Measurements from ENCODE around the gene AHR. TPM values are rescaled to one million over a fixed set of nuclear protein-coding genes. Genes with fewer than 3 reads are reported as not detected.

Gene AHR
- total and polyA plus RNA-seq, 10 donors: 7.4 to 95.9 (median 71.3) TPM

DNA sequence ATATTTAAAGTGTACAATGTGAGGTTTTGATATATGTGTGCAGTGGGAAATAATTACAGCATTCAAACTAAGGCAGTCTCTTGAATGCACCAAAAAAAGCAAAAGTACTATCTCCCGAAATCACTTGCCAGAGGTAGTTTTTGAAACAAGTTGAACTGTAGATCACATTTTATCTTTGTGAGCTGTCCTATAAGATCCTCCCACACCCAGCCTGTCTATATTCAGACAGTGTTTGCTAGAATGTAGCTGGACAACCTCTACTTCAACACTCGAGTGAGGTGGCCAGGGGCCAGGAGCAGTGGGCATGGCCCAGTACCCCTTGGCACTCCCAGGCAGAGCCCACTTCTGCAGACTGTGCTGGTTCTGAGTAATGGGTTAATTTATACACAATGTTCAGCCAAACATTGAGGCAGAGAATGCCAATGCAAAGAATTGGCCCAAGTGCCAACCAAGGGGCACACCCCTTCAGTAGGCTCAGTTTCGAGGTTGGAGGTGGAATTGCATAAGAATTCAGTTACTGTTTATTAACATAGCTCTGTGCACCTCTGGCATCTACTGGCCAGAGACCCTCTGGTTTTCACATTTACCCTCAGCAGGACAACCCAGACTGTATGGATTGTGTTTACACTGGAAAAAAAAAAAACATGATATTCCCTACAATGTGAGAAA, 70.5 kb downstream of the AHR start:
- Histone ChIP-seq H3K4me3 (no peak overlapping the region), H3K4me1 (peaks cover 0 to 26% (median 11%) of the 10 kb centered on the region in 6 donors), H3K36me3 (no peaks in the 10 kb centered on the region), H3K27me3 (replicated peaks in 1 of 7) (no peaks in the 10 kb centered on the region), H3K27ac (peak overlapping the region in 2 of 8 donors; percentile 33 to 60), H3K9me3 (no peaks in the 10 kb centered on the region)
- no peak for DNase-seq
- TF ChIP-seq POLR2AphosphoS5 (IDR thresholded peaks at IDR 0.05) (no peak), POLR2A (IDR thresholded peaks at IDR 0.05) (no peak)
- TF ChIP-seq, protein P1, sequence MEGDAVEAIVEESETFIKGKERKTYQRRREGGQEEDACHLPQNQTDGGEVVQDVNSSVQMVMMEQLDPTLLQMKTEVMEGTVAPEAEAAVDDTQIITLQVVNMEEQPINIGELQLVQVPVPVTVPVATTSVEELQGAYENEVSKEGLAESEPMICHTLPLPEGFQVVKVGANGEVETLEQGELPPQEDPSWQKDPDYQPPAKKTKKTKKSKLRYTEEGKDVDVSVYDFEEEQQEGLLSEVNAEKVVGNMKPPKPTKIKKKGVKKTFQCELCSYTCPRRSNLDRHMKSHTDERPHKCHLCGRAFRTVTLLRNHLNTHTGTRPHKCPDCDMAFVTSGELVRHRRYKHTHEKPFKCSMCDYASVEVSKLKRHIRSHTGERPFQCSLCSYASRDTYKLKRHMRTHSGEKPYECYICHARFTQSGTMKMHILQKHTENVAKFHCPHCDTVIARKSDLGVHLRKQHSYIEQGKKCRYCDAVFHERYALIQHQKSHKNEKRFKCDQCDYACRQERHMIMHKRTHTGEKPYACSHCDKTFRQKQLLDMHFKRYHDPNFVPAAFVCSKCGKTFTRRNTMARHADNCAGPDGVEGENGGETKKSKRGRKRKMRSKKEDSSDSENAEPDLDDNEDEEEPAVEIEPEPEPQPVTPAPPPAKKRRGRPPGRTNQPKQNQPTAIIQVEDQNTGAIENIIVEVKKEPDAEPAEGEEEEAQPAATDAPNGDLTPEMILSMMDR (IDR thresholded peaks at IDR 0.05 in 8 of 11, conservative IDR thresholded peaks at IDR 0.05 in 3 of 11): no peak
- intact Hi-C loops (cut with DNase I; ENCODE audit: low total_unique reads): no loop called here
- WGBS, 5 donors: 72 to 83% (median 81%) methylated on average over 3 of the region's 3 CpGs

DNA sequence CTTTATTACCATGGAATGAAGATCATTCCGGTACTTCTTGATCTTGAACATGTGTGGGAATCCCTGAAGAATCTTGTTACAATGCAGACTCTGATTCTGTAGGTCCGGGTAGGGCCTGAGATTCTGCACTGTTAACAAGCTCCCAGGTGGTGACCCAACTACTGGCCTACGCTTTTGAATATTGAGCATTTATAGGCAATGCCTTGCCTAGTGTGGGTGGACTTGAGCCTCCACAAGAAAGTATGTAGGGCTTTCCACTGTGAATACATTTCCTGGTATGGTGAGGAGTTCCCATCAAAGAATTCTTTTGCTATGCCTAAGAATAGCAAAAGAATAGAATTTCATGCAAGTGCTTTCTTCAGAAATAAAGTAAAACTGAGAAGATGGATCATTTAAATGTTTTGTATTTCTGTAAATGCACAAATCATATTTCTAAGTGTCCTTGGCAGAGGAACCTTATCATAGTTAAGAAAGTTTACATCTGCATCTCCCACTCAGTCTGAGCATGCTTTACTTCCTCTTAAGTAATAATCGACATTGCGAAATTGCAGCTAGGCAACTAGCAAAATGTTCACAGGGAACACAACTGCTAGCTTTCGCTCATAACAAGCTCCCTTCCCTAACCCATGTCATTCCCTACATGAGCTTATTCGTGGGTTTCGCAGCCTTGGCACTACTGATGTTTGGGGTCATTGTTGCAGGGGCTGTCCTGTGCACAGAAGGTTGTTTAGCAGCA, 71.4 kb downstream of the AHR start:
- Histone ChIP-seq H3K27ac (peak overlapping the region in 6 of 8 donors; percentile 33 to 60 (median 40)), H3K9me3 (no peaks in the 10 kb centered on the region), H3K27me3 (replicated peaks in 1 of 7) (no peaks in the 10 kb centered on the region), H3K36me3 (no peaks in the 10 kb centered on the region), H3K4me1 (peaks cover 0 to 26% (median 11%) of the 10 kb centered on the region in 6 donors), H3K4me3 (no peak overlapping the region)
- DNase-seq: no peak
- peak in 1 of 3 donors; percentile 34 for TF ChIP-seq POLR2AphosphoS5 (IDR thresholded peaks at IDR 0.05)
- TF ChIP-seq, protein P1 (IDR thresholded peaks at IDR 0.05 in 8 of 11, conservative IDR thresholded peaks at IDR 0.05 in 3 of 11): no peak
- intact Hi-C loops (cut with DNase I; ENCODE audit: low total_unique reads): no loop called here
- 55 to 62% (median 57%) methylated on average over 8 of the region's 8 CpGs for WGBS, 5 donors

DNA sequence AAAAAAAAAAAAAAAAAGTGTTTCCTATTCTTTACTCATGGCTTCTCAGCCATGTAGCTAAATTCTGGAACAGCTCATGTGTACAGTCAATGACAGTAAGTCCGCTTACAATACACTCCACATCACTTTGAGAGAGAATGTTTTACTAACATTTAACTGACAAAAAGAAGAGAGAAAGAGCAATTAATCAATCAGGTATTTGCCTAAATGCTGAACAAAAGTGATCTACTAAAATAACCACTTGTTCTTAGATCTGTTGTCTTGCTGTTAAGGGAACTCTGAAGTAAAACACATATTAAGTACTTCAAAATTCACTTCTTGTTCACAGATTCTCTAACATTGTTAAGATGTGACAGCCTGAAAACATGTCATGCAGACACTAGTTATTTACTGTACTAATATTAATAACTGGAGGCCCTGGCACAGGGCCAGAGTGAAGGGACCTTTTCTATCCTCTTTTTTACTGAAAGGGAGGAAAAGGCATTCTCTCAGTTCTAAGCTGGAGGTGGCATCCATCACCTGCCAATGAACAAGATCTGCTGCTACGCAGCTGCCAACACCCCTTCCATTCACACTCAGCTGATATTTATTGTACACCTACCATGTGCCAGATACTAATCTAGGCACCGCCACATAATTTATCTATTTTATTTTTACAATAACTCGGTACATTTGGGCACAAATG, 72.6 kb downstream of the AHR start:
- Histone ChIP-seq H3K4me1 (peaks cover 0 to 26% (median 11%) of the 10 kb centered on the region in 6 donors), H3K4me3 (no peak overlapping the region), H3K27ac (peak overlapping the region in 3 of 8 donors; percentile 30 to 60 (median 33)), H3K36me3 (no peaks in the 10 kb centered on the region), H3K9me3 (no peaks in the 10 kb centered on the region), H3K27me3 (replicated peaks in 1 of 7) (no peaks in the 10 kb centered on the region)
- intact Hi-C loops (cut with DNase I; ENCODE audit: low total_unique reads): no loop called here
- TF ChIP-seq POLR2A (IDR thresholded peaks at IDR 0.05) (no peak), POLR2AphosphoS5 (IDR thresholded peaks at IDR 0.05) (no peak)
- TF ChIP-seq, protein P1 (IDR thresholded peaks at IDR 0.05 in 8 of 11, conservative IDR thresholded peaks at IDR 0.05 in 3 of 11): no peak
- WGBS, 5 donors: 91 to 97% (median 95%) methylated on average over 4 of the region's 4 CpGs
- no peak for DNase-seq
